GM12874 (cell line): ENCODE measurements around the gene RAB43.

ENCODE experiments used
- CTCF ChIP-seq: IDR thresholded peaks from 2 replicates; pipeline ENCODE4 v1.5.1; 2011; ENCODE audit warnings: low read depth, mild to moderate bottlenecking, control low read depth, low read length, moderate library complexity; ENCODE audit not compliant: insufficient read depth

RAB43 gene

GRCh38 chr3:129123314-129124060, 1.9 kb upstream of the RAB43 start:
- TF ChIP-seq CTCF = no peak

- TF ChIP-seq CTCF = no peak
These were observed 908 bp upstream of the RAB43 start for GRCh38 chr3:129122412-129123011.

GRCh38 chr3:129121016-129121791, 400 bp downstream of the RAB43 start:
- TF ChIP-seq CTCF = no peak

- no peak for TF ChIP-seq CTCF
These were observed 1.2 kb downstream of the RAB43 start for GRCh38 chr3:129120254-129121004.

- TF ChIP-seq CTCF = no peak
These were observed 2.1 kb downstream of the RAB43 start for GRCh38 chr3:129119365-129120100.

GRCh38 chr3:129118745-129119144, 2.9 kb downstream of the RAB43 start:
- no peak for TF ChIP-seq CTCF

GRCh38 chr3:129117134-129117533, 4.5 kb downstream of the RAB43 start:
- no peak for TF ChIP-seq CTCF
